Prostate gland (tissue), 2 donors: ENCODE measurements around the gene RGSL1.

Source experiments
- CTCF ChIP-seq, 4 experiments: fragments of 200-600 bp in 2 of 4; fragments of 450-650 bp in 2 of 4; sonication (generic) in 2 of 4; IDR thresholded peaks; 1 replicate in 3 of 4; 2 replicates in 1 of 4; pipeline ENCODE4 v1.5.1; 2016 to 2019; ENCODE audit warnings: antibody characterized with exemption in 4 of 4, mild to moderate bottlenecking in 2 of 4, moderate library complexity in 2 of 4
- POLR2A ChIP-seq: fragments of 450-650 bp; IDR thresholded peaks from one replicate; pipeline ENCODE4 v1.6.1; 2016; ENCODE audit warnings: antibody characterized with exemption, mild to moderate bottlenecking
- POLR2AphosphoS5 ChIP-seq: sonication (generic); formaldehyde crosslinking; IDR thresholded peaks from one replicate; pipeline ENCODE4 v1.6.1; 2017; ENCODE audit warnings: antibody characterized with exemption

DNA sequence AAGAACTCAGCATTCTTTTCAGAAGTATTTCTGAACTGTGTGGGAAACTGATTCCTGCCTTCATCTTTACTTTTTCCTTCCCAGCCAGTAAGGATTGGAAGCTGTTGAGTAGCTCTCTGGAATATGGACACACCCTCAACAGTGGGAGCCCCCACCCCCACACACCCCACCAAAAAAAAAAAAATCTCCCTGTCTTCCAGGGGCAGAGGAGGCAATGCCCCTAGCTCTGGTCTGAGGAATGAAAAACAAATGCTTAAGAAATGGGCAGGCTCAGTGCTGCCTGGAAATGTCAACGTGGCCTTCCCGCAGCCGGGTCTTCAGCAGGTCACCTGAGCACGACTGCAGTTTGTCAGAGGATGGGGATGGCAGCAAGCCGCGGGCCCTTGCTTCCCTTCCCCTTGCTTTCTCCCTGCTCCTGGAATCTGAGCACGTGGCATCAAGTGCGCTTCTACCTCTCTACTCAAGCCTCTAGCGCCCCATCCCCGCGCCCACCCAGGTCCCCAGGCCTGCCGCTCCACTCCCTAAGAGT, 153.8 kb downstream of the RGSL1 start:
- TF ChIP-seq POLR2A = no peak
- no peak for TF ChIP-seq CTCF (IDR thresholded peaks at IDR 0.05)
- TF ChIP-seq POLR2AphosphoS5 = no peak
